PC-9 (cell line): ENCODE results near the gene EPB41L4A. TPM values are rescaled to one million over a fixed set of nuclear protein-coding genes. Genes with fewer than 3 reads are reported as not detected.

ENCODE experiments used
- BruUV-seq: library from RNA; stranded (reverse); fragments of 400-500 nt; replicated peaks from 2 replicates; lab custom pipeline; 2021; lab: Mats Ljungman, UMichigan
- CTCF ChIA-PET: fragments of 300-600 bp; sonication (Branson Sonifier 250); formaldehyde crosslinking; loops from one replicate; lab custom pipeline; 2022; ENCODE audit warnings: antibody characterized with exemption; lab: Charles Lee
- POLR2A ChIA-PET: fragments of 300-600 bp; sonication (Branson Sonifier 250); formaldehyde crosslinking; loops from one replicate; lab custom pipeline; 2022; ENCODE audit warnings: antibody characterized with exemption; ENCODE audit not compliant: unreplicated experiment; lab: Charles Lee
- DNase-seq, 2 experiments: peaks; one replicate each; pipeline versions ENCODE4 v3.0.0 to v3.0.0-alpha.2; 2015 to 2022; ENCODE audit warnings: mixed read lengths in 1 of 2
- H2AFZ ChIP-seq: fragments of 200-600 bp; sonication (generic); 2 replicates; pipeline ENCODE4 v1.8.1; 2017; ENCODE audit warnings: antibody characterized with exemption
- H3F3A ChIP-seq: fragments of 200-600 bp; sonication (generic); 2 replicates; pipeline ENCODE4 v1.8.1; 2017; ENCODE audit warnings: antibody characterized with exemption, mild to moderate bottlenecking, low read depth; ENCODE audit not compliant: insufficient read depth
- H3K27ac ChIP-seq: fragments of 200-600 bp; sonication (generic); 2 replicates; pipeline ENCODE4 v1.6.1; 2016; ENCODE audit warnings: mixed run types
- H3K27me3 ChIP-seq: fragments of 200-600 bp; sonication (generic); 2 replicates; pipeline ENCODE4 v1.6.1; 2016; ENCODE audit warnings: low read depth, mixed run types; ENCODE audit not compliant: insufficient read depth
- H3K36me3 ChIP-seq: fragments of 200-600 bp; sonication (generic); 2 replicates; pipeline ENCODE4 v1.6.1; 2016; ENCODE audit warnings: low read depth, mixed run types
- H3K4me1 ChIP-seq: fragments of 200-600 bp; sonication (generic); replicated peaks from 2 replicates; pipeline ENCODE4 v1.6.1; 2016; ENCODE audit warnings: mixed run types; ENCODE audit not compliant: insufficient read depth
- H3K4me2 ChIP-seq: fragments of 200-600 bp; sonication (generic); 2 replicates; pipeline ENCODE4 v1.6.1; 2017; ENCODE audit warnings: mixed run types
- H3K4me3 ChIP-seq: fragments of 200-600 bp; sonication (generic); 2 replicates; pipeline ENCODE4 v1.6.1; 2016; ENCODE audit warnings: mixed run types
- H3K79me2 ChIP-seq: fragments of 200-600 bp; sonication (generic); 2 replicates; pipeline ENCODE4 v1.6.1; 2017; ENCODE audit warnings: low read depth, mixed run types
- H3K9me2 ChIP-seq: fragments of 200-600 bp; sonication (generic); 2 replicates; pipeline ENCODE4 v1.8.1; 2017; ENCODE audit warnings: mild to moderate bottlenecking; ENCODE audit not compliant: insufficient read depth
- H3K9me3 ChIP-seq: fragments of 200-600 bp; sonication (generic); 2 replicates; pipeline ENCODE4 v1.8.1; 2016; ENCODE audit warnings: low read depth; ENCODE audit not compliant: insufficient read depth
- H4K20me1 ChIP-seq: fragments of 200-600 bp; sonication (generic); 2 replicates; pipeline ENCODE4 v1.8.1; 2017; ENCODE audit not compliant: insufficient read depth
- CTCF ChIP-seq: fragments of 200-600 bp; sonication (generic); conservative IDR thresholded peaks from 2 replicates; pipeline ENCODE4 v1.6.1; 2017; ENCODE audit warnings: mixed run types, antibody characterized with exemption, mild to moderate bottlenecking, moderate library complexity
- EZH2 ChIP-seq: fragments of 200-600 bp; sonication (generic); IDR thresholded peaks from 2 replicates; pipeline ENCODE4 v1.8.0; 2017; ENCODE audit warnings: antibody characterized with exemption, low read depth
- intact Hi-C: fragments of 100-400 bp; cut with micrococcal nuclease; formaldehyde crosslinking; loops from one replicate; pipeline ENCODE4 v1.10.0; 2022; ENCODE audit not compliant: unreplicated experiment
- total RNA-seq: library from RNA; stranded (reverse); gene quantifications from 2 replicates; pipeline ENCODE4 v1.2.3, GENCODE V29; 2021

EPB41L4A gene
- total RNA-seq, 1 experiment from 2014 or later = 9.4 TPM

GRCh38 chr5:112303685-112304084 lies 115.4 kb downstream of the EPB41L4A start:
- Histone ChIP-seq H2AFZ (no peak overlapping the region), H3K36me3 (no peaks in the 10 kb centered on the region), H3K27ac (no peak overlapping the region), H3K4me2 (no peak overlapping the region), H3K27me3 (no peaks in the 10 kb centered on the region), H3K9me3 (no peaks in the 10 kb centered on the region), H4K20me1 (no peaks in the 10 kb centered on the region), H3F3A (no peaks in the 10 kb centered on the region), H3K79me2 (no peaks in the 10 kb centered on the region), H3K9me2 (no peaks in the 10 kb centered on the region), H3K4me3 (no peak overlapping the region), H3K4me1 (no peaks in the 10 kb centered on the region)
- DNase-seq = no peak
- intact Hi-C loops = no loop called here
- ChIA-PET POLR2A (no interaction called here), CTCF (no interaction called here)
- no TSS peak for BruUV-seq
- no peak for TF ChIP-seq EZH2
- TF ChIP-seq CTCF = no peak

- H3K27me3 ChIP-seq = no peaks in the 10 kb centered on the region
- H3K4me3 ChIP-seq = no peak overlapping the region
- DNase-seq = no peak
- no peaks in the 10 kb centered on the region for H3K9me2 ChIP-seq
- H3F3A ChIP-seq = no peaks in the 10 kb centered on the region
- no peak for TF ChIP-seq EZH2
- no peak for TF ChIP-seq CTCF
- no TSS peak for BruUV-seq
- no peaks in the 10 kb centered on the region for H3K79me2 ChIP-seq
- H3K36me3 ChIP-seq = no peaks in the 10 kb centered on the region
- ChIA-PET POLR2A (no interaction called here), CTCF (no interaction called here)
- H3K27ac ChIP-seq = no peak overlapping the region
- H2AFZ ChIP-seq = no peak overlapping the region
- no peaks in the 10 kb centered on the region; the same call in 1 of the 2 replicates for H3K9me3 ChIP-seq
- no peaks in the 10 kb centered on the region for H3K4me1 ChIP-seq
- intact Hi-C loops = no loop called here
- H4K20me1 ChIP-seq = no peaks in the 10 kb centered on the region
- no peak overlapping the region for H3K4me2 ChIP-seq
Observed at GRCh38 chr5:112294126-112294525, 125.0 kb downstream of the EPB41L4A start.

- Histone ChIP-seq H3K9me2 (no peaks in the 10 kb centered on the region), H3F3A (no peaks in the 10 kb centered on the region), H3K79me2 (no peaks in the 10 kb centered on the region), H3K36me3 (no peaks in the 10 kb centered on the region), H3K4me2 (no peak overlapping the region), H3K4me3 (no peak overlapping the region), H4K20me1 (no peaks in the 10 kb centered on the region), H3K27me3 (no peaks in the 10 kb centered on the region), H3K27ac (no peak overlapping the region), H2AFZ (no peak overlapping the region), H3K4me1 (no peaks in the 10 kb centered on the region), H3K9me3 (no peaks in the 10 kb centered on the region; the same call in 1 of the 2 replicates)
- intact Hi-C loops = no loop called here
- DNase-seq = no peak
- TF ChIP-seq EZH2 (no peak), CTCF (no peak)
- BruUV-seq = no TSS peak
- ChIA-PET CTCF (no interaction called here), POLR2A (no interaction called here)
Observed at GRCh38 chr5:112293587-112293986, 125.5 kb downstream of the EPB41L4A start.
